Activated T-helper 1 cell treated with anti-CD3 and anti-CD28 coated beads, Interleukin-2, amount 50 U/mL, for 16 hours (primary cell): ENCODE data around the gene MICOS13.

Experiments used
- DNase-seq, 2 donors: peaks; one replicate each; pipeline ENCODE4 v3.0.0-alpha.2; 2020; ENCODE audit warnings: low read depth in 1 of 2, low spot score in 1 of 2

MICOS13 gene

GRCh38 chr19:5687360-5688198 lies 7.3 kb upstream of the MICOS13 start:
- no peak for DNase-seq

GRCh38 chr19:5686647-5687359 lies 6.5 kb upstream of the MICOS13 start:
- peak; percentile 89 to 96 for DNase-seq

GRCh38 chr19:5686326-5686646 lies 6.0 kb upstream of the MICOS13 start:
- no peak for DNase-seq

- no peak for DNase-seq
Measured at GRCh38 chr19:5684694-5685430, 4.5 kb upstream of the MICOS13 start.

GRCh38 chr19:5683177-5683886 lies 3.0 kb upstream of the MICOS13 start:
- no peak for DNase-seq

- DNase-seq, result no peak
Measured at GRCh38 chr19:5682107-5682482, 1.8 kb upstream of the MICOS13 start.

- DNase-seq, result no peak
Measured at GRCh38 chr19:5681391-5682106, 1.2 kb upstream of the MICOS13 start.

- no peak for DNase-seq
Measured at GRCh38 chr19:5680084-5680436, 256 bp downstream of the MICOS13 start.

- no peak for DNase-seq
Measured at GRCh38 chr19:5679289-5680083, 830 bp downstream of the MICOS13 start.

- DNase-seq, result no peak
Measured at GRCh38 chr19:5678071-5678718, 2.1 kb downstream of the MICOS13 start.

GRCh38 chr19:5677580-5677979 lies 2.7 kb downstream of the MICOS13 start:
- DNase-seq, result no peak

- DNase-seq, result no peak
Measured at GRCh38 chr19:5677136-5677535, 3.2 kb downstream of the MICOS13 start.

GRCh38 chr19:5676772-5677105 lies 3.6 kb downstream of the MICOS13 start:
- DNase-seq, result no peak

- DNase-seq, result no peak
Measured at GRCh38 chr19:5676105-5676771, 4.1 kb downstream of the MICOS13 start.

GRCh38 chr19:5674714-5675113 lies 5.6 kb downstream of the MICOS13 start:
- DNase-seq, result no peak

- no peak for DNase-seq
Measured at GRCh38 chr19:5673752-5674151, 6.6 kb downstream of the MICOS13 start.

GRCh38 chr19:5672708-5673459 lies 7.4 kb downstream of the MICOS13 start:
- no peak for DNase-seq

- DNase-seq, result no peak
Measured at GRCh38 chr19:5671600-5671999, 8.7 kb downstream of the MICOS13 start.
